PC-9 (cell line): Measurements from ENCODE around the gene DDAH1.

Source experiments
- CTCF ChIP-seq: fragments of 200-600 bp; sonication (generic); conservative IDR thresholded peaks from 2 replicates; pipeline ENCODE4 v1.6.1; 2017; ENCODE audit warnings: mixed run types, antibody characterized with exemption, mild to moderate bottlenecking, moderate library complexity
- EZH2 ChIP-seq: fragments of 200-600 bp; sonication (generic); IDR thresholded peaks from 2 replicates; pipeline ENCODE4 v1.8.0; 2017; ENCODE audit warnings: antibody characterized with exemption, low read depth

DNA sequence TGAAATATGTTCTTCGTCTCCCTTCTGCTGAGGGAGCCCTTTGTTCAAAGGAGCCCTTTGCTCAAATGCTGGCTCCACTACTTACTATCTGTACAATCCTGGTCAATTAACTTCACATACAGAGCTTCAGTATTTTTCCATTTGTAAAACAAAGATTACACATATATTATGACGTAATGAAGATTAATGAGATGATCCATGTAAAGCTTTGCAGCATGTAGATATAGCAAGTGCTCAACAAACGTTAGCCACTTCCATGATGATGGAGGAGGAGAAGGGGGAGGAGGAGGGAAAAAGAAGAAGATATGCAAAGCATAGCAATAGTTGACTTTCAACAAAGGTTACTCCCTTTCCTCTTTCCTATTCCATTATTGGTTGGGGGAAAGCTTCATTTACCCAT, 10.1 kb upstream of the DDAH1 start:
- TF ChIP-seq CTCF (no peak), EZH2 (no peak)
